HG03060 (cell line): ENCODE data around the gene COIL.

Experiments
- ATAC-seq: cut with Tn5 transposase; IDR thresholded peaks from one replicate; pipeline ENCODE4 v1.9.1; 2021; ENCODE audit warnings: low read depth, moderate number of reproducible peaks; ENCODE audit not compliant: unreplicated experiment

Gene COIL

DNA sequence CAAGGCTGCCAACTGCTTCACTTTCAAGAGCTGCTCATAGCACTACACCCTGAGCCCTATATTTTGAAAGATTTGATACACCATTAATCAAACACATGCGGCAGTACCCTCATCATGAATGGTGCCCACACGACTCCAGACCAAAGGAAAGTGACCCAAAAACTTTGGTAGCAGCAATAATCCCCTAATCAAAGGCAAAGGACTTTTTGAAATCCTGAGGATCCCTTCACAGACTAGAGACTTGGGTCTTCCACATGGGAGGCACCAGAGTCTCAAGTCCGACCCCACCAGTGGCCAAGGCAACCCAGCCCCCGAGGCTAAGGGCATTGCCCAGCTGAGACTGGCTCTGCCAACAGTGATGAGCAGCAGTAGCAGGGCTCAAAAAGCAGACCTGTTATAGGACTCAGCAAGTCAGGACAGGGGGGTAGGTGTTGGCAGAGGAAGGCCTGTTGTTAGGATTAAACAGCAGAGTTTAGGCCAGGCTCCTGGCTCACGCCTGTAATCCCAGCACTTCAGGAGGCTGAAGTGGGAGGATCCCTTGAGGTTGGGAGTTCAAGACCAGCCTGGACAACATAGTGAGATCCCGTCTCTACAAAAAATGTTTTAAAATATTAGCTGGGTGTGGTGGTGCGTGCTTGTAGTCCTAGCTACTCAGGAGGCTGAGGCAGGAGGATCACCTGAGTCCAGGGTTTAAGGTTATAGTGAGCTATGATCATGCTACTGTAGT, 50.2 kb downstream of the COIL start:
- no peak for ATAC-seq

DNA sequence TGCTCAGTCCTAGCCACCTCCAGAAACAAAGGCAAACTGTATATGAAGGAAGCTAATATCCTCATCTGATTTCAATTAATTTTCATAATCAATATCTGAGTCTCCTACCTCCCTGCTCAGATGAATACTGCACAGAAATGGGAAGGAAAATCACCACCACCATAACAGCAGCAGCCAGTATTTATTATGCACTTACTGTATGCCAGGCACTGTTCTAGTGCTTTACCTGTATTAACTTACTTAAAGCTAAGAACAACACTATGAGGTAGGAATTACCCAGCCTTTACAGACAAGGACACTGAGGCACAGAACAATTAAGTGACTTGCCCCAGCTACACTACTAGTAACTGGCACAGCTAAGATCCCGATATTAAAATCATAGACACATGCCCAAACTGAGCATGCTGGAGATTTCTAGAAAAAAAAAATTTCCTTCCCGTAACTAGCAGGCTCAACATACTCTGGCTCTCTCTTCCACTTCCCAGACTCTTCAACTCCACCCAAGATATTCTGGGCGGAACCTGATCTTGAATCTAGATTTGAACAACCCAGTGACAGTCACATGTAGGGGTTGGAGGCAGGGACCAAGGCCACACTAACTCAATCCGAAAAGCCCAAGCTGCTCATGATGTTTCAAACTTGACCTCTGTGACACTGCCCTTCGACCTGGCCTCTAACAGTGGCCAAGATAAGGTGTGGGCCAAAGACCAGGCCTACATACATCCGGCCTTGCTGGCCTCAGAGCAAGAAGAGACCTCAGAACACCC, 50.9 kb downstream of the COIL start:
- no peak for ATAC-seq

DNA sequence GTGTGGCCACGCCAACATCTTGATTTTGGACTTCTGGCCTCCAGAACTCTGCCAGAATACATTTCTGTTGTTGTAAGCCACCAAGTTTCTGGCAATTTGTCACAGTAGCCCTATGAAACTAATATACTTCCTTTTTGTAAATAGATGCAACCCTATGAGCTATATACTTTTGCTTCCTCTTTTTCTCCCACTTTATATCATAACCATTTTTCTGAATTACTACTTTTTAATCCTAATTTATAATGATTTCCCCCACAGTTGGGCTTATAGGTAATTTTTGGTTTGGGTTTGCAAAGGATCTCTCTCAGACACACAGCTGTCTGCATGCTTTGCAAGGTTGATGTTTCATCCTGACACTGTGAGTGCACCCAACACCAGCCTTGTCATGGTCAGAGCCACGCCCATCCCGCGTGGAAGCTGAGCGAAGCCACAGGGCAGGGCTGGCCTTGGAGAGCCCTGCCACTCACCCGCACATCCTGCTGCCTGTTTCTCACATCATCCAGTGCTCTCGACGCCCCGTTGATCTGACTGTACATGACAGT, 52.8 kb downstream of the COIL start:
- ATAC-seq = peak; percentile 63

- ATAC-seq = no peak
These were observed 57.3 kb downstream of the COIL start for GRCh38 chr17:56903560-56903959.

DNA sequence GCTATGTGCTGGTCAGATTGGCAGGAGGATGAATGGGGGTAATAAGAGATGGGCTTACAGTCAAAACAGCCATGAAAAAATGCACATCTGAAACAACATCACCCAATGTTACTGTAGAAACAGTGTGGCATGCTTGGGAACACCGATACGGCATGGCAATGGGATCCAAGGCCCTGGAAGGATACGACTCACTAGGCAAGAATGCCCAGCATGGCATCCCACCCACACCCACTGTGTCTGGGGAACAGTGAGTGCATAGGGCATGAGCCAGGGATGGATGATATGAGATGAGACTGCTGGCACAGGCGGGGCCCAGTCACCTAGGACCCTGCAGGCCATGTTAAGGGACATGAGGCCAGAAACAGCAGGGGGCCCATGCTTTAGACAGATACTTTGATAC, 58.5 kb downstream of the COIL start:
- ATAC-seq = no peak

DNA sequence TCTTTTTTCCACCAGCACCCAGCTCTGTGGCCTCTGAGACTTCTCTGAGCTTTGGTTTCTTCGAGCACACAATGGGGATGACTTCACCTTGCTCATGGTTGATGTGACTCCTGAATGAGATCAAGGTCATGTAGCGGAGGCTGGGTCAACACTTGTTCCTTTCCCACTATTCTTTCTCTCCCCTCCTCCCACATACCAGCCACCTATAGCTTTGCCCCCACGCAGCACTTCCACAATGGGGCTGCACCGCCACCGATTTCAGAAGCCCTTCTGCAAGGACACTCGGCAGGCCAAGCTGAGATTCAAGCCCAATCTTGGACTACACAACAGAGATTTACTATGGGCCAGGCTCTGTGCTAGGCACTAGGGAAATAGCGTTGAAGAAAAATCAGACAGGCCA, 61.4 kb downstream of the COIL start:
- no peak for ATAC-seq

DNA sequence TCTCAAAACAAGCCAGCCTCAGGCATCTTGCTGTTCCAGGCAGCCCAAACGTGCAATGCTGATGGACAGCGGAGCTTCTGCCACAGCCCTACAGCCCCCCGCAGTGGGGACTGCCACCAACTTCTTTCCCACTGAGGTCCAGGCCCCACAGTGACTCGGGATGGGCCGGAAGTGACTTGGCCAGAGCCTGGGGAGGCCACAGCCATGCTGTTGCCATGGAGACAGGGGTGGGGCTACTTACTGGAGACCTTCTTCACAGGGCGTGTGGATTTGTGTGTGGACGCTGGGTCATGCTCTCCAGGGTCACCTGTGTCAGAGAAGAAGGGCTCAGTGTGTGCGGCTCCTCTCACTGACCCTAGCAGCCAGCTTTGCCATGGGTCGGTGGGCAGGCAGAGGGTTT, 62.0 kb downstream of the COIL start:
- no peak for ATAC-seq

- no peak for ATAC-seq
These were observed 63.0 kb downstream of the COIL start for GRCh38 chr17:56897646-56898424.

- ATAC-seq = peak; percentile 46
These were observed 63.9 kb downstream of the COIL start for GRCh38 chr17:56896968-56897359.

GRCh38 chr17:56896217-56896967, 64.5 kb downstream of the COIL start:
- no peak for ATAC-seq

GRCh38 chr17:56894859-56895455, 65.9 kb downstream of the COIL start:
- no peak for ATAC-seq

DNA sequence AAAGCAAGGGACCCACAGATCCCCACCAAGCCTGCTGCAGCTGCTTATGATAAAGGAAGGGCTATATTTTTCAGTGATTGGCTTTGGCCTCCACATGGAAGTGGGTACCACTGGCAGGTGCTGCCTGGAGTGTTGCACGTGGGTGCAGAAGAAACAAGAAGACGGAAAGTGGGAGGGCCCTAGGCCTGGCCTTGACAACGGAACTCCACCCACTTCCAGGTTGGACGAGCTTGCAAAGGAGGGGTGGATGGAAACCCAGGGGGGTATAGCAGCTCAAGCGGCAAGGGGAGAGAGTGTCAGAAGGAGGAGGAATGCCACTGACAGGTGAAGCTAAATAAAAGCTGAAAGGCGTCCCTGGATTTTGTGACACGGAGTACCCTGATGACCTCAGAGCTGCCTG, 67.3 kb downstream of the COIL start:
- no peak for ATAC-seq

DNA sequence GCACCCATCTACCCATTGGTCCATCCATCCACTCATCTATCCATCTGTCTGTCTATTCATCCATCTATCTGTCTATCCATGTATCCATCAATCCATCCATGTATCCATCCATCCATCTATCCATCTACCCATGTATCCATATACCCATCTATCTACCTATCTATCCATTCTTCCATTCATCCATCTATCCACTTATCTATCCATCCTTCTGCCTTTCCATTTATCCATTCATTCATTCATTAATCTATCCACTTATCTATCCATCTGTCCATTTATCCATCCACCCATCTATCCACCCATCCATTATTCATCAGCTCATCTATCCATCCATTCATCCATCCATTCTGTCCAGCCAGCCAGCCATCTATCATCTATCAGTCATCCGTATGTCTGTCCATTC, 68.5 kb downstream of the COIL start:
- ATAC-seq = no peak

- no peak for ATAC-seq
These were observed 69.1 kb downstream of the COIL start for GRCh38 chr17:56891751-56892150.

GRCh38 chr17:56890906-56891674, 69.8 kb downstream of the COIL start:
- no peak for ATAC-seq

DNA sequence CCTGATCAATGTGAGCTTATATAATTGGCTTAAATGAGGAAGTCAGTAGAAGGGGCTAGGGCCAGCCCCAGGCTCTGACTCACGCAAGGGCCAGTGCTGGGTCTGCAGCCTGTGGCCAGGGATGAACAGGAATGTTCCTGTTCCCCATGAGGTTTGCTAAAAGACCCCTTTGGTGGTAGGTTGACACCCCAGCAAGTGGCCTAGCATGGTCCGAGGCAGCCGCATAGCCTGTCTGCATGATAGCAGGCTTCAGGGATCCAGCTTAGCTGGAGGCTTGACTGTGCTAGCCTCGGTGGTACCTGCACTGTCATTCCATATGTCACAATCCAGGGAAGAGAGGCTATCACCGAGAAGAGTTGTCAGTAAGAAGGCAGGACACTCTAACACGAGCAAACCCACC, 70.5 kb downstream of the COIL start:
- ATAC-seq = no peak
